IMR-90 (cell line): ENCODE results near the gene TCF7L1.

Experiments
- CEBPB ChIP-seq: IDR thresholded peaks from 2 replicates; pipeline ENCODE4 v1.6.1; 2012; ENCODE audit warnings: low read depth, low read length, improper control_type of control experiment
- CHD1 ChIP-seq: IDR thresholded peaks from 2 replicates; pipeline ENCODE4 v1.6.1; 2012; ENCODE audit warnings: low read depth, low read length, improper control_type of control experiment
- CTCF ChIP-seq: conservative IDR thresholded peaks from 2 replicates; pipeline ENCODE4 v1.5.1; 2012; ENCODE audit warnings: mild to moderate bottlenecking, low read depth, low read length, improper control_type of control experiment
- ELK1 ChIP-seq: fragments of 150-350 bp; IDR thresholded peaks from 2 replicates; pipeline ENCODE4 v1.6.1; 2016; ENCODE audit warnings: low read depth, mild to moderate bottlenecking, low read length, moderate library complexity, borderline replicate concordance
- FOS ChIP-seq: fragments of 150-350 bp; IDR thresholded peaks from 2 replicates; pipeline ENCODE4 v1.6.1; 2016; ENCODE audit warnings: low read depth, low read length
- MAFK ChIP-seq: IDR thresholded peaks from 2 replicates; pipeline ENCODE4 v1.6.1; 2012; ENCODE audit warnings: low read depth, low read length, improper control_type of control experiment
- MAZ ChIP-seq: IDR thresholded peaks from 2 replicates; pipeline ENCODE4 v1.6.1; 2012; ENCODE audit warnings: low read depth, mild to moderate bottlenecking, low read length, improper control_type of control experiment, moderate library complexity, borderline replicate concordance
- NFE2L2 ChIP-seq: fragments of 150-350 bp; IDR thresholded peaks from 2 replicates; pipeline ENCODE4 v1.6.1; 2016; ENCODE audit warnings: low read depth, mild to moderate bottlenecking, low read length
- POLR2A ChIP-seq: IDR thresholded peaks from 2 replicates; pipeline ENCODE4 v1.6.1; 2012; ENCODE audit warnings: mild to moderate bottlenecking, low read depth, low read length
- RFX5 ChIP-seq: IDR thresholded peaks from 2 replicates; pipeline ENCODE4 v1.8.0; 2012; ENCODE audit warnings: low read depth, mild to moderate bottlenecking, low read length, moderate library complexity
- SMC3 ChIP-seq: fragments of 150-350 bp; IDR thresholded peaks from 2 replicates; pipeline ENCODE4 v1.6.1; 2016; ENCODE audit warnings: low read depth, mild to moderate bottlenecking, antibody characterized with exemption, low read length, moderate library complexity
- USF2 ChIP-seq: fragments of 150-350 bp; IDR thresholded peaks from 2 replicates; pipeline ENCODE4 v1.6.1; 2017; ENCODE audit warnings: mild to moderate bottlenecking, antibody characterized with exemption, low read length, low read depth

- TF ChIP-seq CTCF (no peak), CHD1 (no peak), FOS (no peak), ELK1 (no peak), POLR2A (no peak), USF2 (no peak), MAFK (no peak), RFX5 (no peak), NFE2L2 (no peak), CEBPB (no peak), MAZ (no peak), SMC3 (no peak)
Measured at GRCh38 chr2:85236084-85236483, 102.9 kb downstream of the TCF7L1 start.
